Small intestine (tissue), 7 donors: ENCODE data around the gene OGFOD2. TPM values are rescaled to one million over a fixed set of nuclear protein-coding genes. Genes with fewer than 3 reads are reported as not detected.
"Not testable (repeated sequence)": the region's sequence is repeated elsewhere in the genome, so short reads cannot be mapped to it uniquely, and the experiment has no call there.

Source experiments
- DNase-seq, 2 donors: peaks; one replicate each; pipeline versions ENCODE4 v3.0.0 to v3.0.0-alpha.2; 2013
- FAIRE-seq: peaks from 2 replicates; lab custom pipeline; 2012; peaks lifted over from hg19 to GRCh38; lab: Jason Lieb, UNC
- H3K27ac ChIP-seq, 3 donors: one replicate each; pipeline ENCODE4 v1.5.1; 2013; ENCODE audit warnings: low read length in 2 of 3, mild to moderate bottlenecking in 2 of 3, control low read depth in 1 of 3, inconsistent platforms in 1 of 3, low read depth in 1 of 3, moderate library complexity in 1 of 3
- H3K27me3 ChIP-seq, 3 donors: one replicate each; pipeline ENCODE4 v1.6.1; 2013; ENCODE audit warnings: low read length in 3 of 3, inconsistent platforms in 1 of 3; ENCODE audit not compliant: control insufficient read depth in 3 of 3, insufficient read depth in 3 of 3
- H3K36me3 ChIP-seq, 3 donors: one replicate each; pipeline ENCODE4 v1.6.1; 2013; ENCODE audit warnings: low read length in 3 of 3, inconsistent platforms in 1 of 3, low read depth in 1 of 3, mild to moderate bottlenecking in 1 of 3, moderate library complexity in 1 of 3; ENCODE audit not compliant: control insufficient read depth in 3 of 3, insufficient read depth in 2 of 3
- H3K4me1 ChIP-seq, 3 donors: one replicate each; pipeline ENCODE4 v1.6.1; 2013; ENCODE audit warnings: low read length in 2 of 3, inconsistent platforms in 1 of 3, low read depth in 1 of 3, mild to moderate bottlenecking in 1 of 3, moderate library complexity in 1 of 3; ENCODE audit not compliant: control insufficient read depth in 3 of 3, insufficient read depth in 2 of 3
- H3K4me3 ChIP-seq, 3 donors: one replicate each; pipeline ENCODE4 v1.5.1; 2013; ENCODE audit warnings: low read length in 3 of 3, control low read depth in 1 of 3, inconsistent platforms in 1 of 3, low read depth in 1 of 3, mild to moderate bottlenecking in 1 of 3, moderate library complexity in 1 of 3
- H3K9me3 ChIP-seq, 2 donors: one replicate each; pipeline ENCODE4 v1.6.1; 2013; ENCODE audit warnings: low read depth in 1 of 2, low read length in 1 of 2; ENCODE audit not compliant: control insufficient read depth in 2 of 2, insufficient read depth in 1 of 2
- WGBS, 3 donors: extraction: QIAGEN DNeasy Blood & Tissue Kit; methylation state at CpG; one replicate each; pipeline ENCODE4 v1.1.7; 2013; 5-methylcytosine and 5-hydroxymethylcytosine counted together
- polyA plus RNA-seq, 4 donors: library from polyadenylated mRNA; stranded (reverse) in 3 of 4; unstranded in 1 of 4; fragments of 200-250 nt in 3 of 4; fragments of 120-200 nt in 1 of 4; gene quantifications; one replicate each; pipeline versions ENCODE4 v1.2.1 to v1.2.3, GENCODE V29; 2013
- donor health status: healthy with polysubstance abuse.
- donor health status: control.
- donor health status: control.
- donor health status: Bipolar disorder and iron deficiency.
- donor health status: healthy.

Gene OGFOD2
- polyA plus RNA-seq, 4 donors, result 25.0 to 30.3 (median 27.4) TPM

GRCh38 chr12:122935318-122935717 lies 39.7 kb upstream of the OGFOD2 start:
- Histone ChIP-seq H3K27me3 (no peaks in the 10 kb centered on the region), H3K9me3 (no peaks in the 10 kb centered on the region), H3K27ac (no peak overlapping the region), H3K4me3 (no peak overlapping the region), H3K36me3 (peaks cover 0 to 19% (median 0%) of the 10 kb centered on the region in 3 donors), H3K4me1 (no peaks in the 10 kb centered on the region)
- 94 to 98% (median 97%) methylated on average over 7 to 8 of the region's 8 CpGs for WGBS, 3 donors
- no peak for FAIRE-seq
- no peak for DNase-seq

DNA sequence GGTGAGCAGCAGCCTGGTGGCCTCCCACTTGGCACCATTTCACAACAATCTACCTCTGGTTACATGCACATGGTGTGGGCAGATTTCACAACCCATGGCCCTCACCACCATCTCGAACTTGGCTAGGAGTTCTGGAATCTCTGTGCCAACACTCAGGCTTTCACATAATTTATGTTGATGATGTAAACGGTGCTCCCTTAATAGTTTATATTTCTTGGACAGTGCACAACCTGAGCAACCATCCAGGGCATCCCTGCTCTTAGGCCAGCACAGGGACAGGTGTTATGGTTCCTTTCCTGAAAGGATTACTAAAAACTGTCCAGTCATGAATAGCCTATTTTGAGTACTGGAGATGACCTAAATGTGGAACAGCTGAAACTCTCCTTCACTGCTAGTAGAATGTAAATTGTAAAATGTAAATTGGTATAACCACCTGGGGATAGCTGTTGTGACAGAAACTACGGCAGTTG lies 37.4 kb upstream of the OGFOD2 start:
- H3K27me3 ChIP-seq, result no peaks in the 10 kb centered on the region
- peaks cover 0 to 13% (median 0%) of the 10 kb centered on the region in 3 donors for H3K36me3 ChIP-seq
- no peak for DNase-seq
- WGBS, 3 donors, result 85 to 91% (median 85%) methylated on average over 3 of the region's 3 CpGs
- FAIRE-seq, result no peak
- H3K9me3 ChIP-seq, result no peaks in the 10 kb centered on the region
- H3K4me1 ChIP-seq, result no peaks in the 10 kb centered on the region
- H3K4me3 ChIP-seq, result no peak overlapping the region
- H3K27ac ChIP-seq, result peak overlapping the region in 1 of 3 donors; percentile 50

- FAIRE-seq (no peak), DNase-seq (peak; percentile 38 to 47)
- no peaks in the 10 kb centered on the region for H3K27me3 ChIP-seq
- peaks cover 0 to 13% (median 0%) of the 10 kb centered on the region in 3 donors for H3K36me3 ChIP-seq
- no peaks in the 10 kb centered on the region for H3K9me3 ChIP-seq
- no peak overlapping the region for H3K27ac ChIP-seq
- H3K4me3 ChIP-seq, result no peak overlapping the region
- no peaks in the 10 kb centered on the region for H3K4me1 ChIP-seq
- WGBS, 3 donors, result 50 to 78% (median 61%) methylated on average over 4 of the region's 4 CpGs
Observed at GRCh38 chr12:122939125-122939524, 35.9 kb upstream of the OGFOD2 start.

- not testable (repeated sequence) for DNase-seq, H3K27ac ChIP-seq, H3K27me3 ChIP-seq, H3K4me3 ChIP-seq, H3K9me3 ChIP-seq, H3K36me3 ChIP-seq, FAIRE-seq, H3K4me1 ChIP-seq
- 71 to 83% (median 78%) methylated on average over 5 of the region's 5 CpGs for WGBS, 3 donors
Observed at GRCh38 chr12:122941351-122941750, 33.7 kb upstream of the OGFOD2 start.

DNA sequence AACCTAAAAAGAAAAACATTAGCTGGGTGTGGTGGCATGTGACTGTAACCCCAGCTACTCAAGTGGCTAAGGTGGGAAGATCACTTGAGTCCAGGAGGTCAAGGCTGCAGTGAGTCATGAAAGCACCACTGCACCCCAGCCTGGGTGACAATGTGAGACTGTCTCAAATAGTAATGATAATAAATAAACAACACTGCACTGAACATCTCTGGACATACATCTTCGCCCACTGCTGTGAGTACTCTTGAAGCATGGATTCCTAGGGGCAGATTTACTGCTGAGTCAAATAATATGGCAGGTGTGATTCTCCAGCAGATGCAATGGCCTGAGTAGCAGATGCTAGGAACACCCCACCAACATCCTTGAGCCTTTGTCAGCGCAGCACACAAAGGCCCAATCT lies 32.4 kb upstream of the OGFOD2 start:
- Histone ChIP-seq H3K9me3 (no peaks in the 10 kb centered on the region), H3K36me3 (peaks cover 0 to 7% (median 0%) of the 10 kb centered on the region in 3 donors), H3K27ac (peak overlapping the region in 2 of 3 donors; percentile 4 to 17), H3K27me3 (no peaks in the 10 kb centered on the region), H3K4me1 (peaks cover 3 to 13% (median 7%) of the 10 kb centered on the region in 3 donors), H3K4me3 (no peak overlapping the region)
- WGBS, 3 donors, result 89 to 94% (median 93%) methylated on average over 2 of the region's 2 CpGs
- DNase-seq (peak; percentile 51 to 74), FAIRE-seq (no peak)

- Histone ChIP-seq H3K4me1 (peaks cover 3 to 13% (median 8%) of the 10 kb centered on the region in 3 donors), H3K4me3 (no peak overlapping the region), H3K36me3 (peaks cover 0 to 7% (median 0%) of the 10 kb centered on the region in 3 donors), H3K27me3 (no peaks in the 10 kb centered on the region), H3K9me3 (no peaks in the 10 kb centered on the region), H3K27ac (peak overlapping the region in 2 of 3 donors; percentile 4 to 17)
- no peak for FAIRE-seq
- 68 to 86% (median 75%) methylated on average over 13 of the region's 13 CpGs for WGBS, 3 donors
- no peak for DNase-seq
Observed at GRCh38 chr12:122943196-122943595, 31.8 kb upstream of the OGFOD2 start.

DNA sequence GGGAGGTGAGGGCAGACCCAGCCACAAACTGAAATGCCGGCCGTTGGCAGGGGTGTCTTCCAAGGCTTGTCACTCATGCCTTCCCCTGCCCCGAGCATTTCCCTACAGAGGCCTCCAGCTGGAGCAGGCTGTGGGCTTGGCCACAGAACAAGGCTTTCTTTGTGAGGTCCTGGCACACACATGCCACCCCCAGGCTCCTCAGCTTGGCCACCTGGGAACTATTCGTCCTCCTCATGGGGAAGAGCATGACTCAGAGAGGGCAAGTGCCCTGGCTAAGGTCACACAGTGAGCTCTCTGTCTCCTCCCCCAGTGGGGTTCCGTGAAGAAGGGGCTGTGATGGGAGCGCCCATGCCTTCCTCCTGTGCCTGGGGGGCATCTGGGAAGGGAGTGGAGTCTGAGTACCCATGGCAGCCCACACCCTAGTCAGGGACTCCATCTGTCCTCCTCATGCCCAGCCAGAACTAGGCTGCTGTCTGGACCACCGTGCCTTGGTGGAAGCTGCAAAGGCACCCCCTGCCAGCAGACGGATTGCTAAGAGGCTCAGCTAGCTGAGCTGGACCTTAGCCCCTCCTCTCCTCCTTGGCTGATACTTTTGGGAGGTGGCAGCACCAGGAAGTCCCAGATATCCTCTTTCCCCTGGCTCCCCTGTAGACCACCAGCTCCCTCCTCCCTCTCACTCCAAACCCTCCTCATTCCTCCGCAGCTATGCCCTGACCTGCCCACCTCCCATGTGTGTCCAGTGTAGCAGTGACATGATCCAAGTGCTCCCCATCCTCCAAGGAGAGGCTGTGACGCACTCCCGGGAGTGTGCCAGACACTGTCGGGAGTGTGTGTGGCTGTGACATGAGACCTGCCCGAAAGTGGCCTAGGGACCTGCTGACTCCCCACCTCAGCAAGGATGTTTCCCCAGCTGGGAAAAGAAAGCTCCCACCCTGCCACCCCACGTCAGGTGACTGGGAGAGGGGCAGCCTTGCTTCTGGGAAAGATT lies 30.1 kb upstream of the OGFOD2 start:
- Histone ChIP-seq H3K27ac (peak overlapping the region in 1 of 3 donors; percentile 38), H3K27me3 (no peaks in the 10 kb centered on the region), H3K9me3 (no peaks in the 10 kb centered on the region), H3K4me3 (no peak overlapping the region), H3K4me1 (peaks cover 3 to 14% (median 8%) of the 10 kb centered on the region in 3 donors), H3K36me3 (peaks cover 0 to 16% (median 0%) of the 10 kb centered on the region in 3 donors)
- FAIRE-seq, result no peak
- DNase-seq, result peak in 1 of 2 donors; percentile 44
- WGBS, 3 donors, result 47 to 63% (median 50%) methylated on average over 14 of the region's 14 CpGs

GRCh38 chr12:122946690-122947341 lies 28.2 kb upstream of the OGFOD2 start:
- Histone ChIP-seq H3K4me1 (peaks cover 3 to 24% (median 8%) of the 10 kb centered on the region in 3 donors), H3K27ac (peak overlapping the region; percentile 28 to 56 (median 50)), H3K36me3 (peaks cover 0 to 22% (median 0%) of the 10 kb centered on the region in 3 donors), H3K27me3 (no peaks in the 10 kb centered on the region), H3K4me3 (no peak overlapping the region), H3K9me3 (no peaks in the 10 kb centered on the region)
- DNase-seq (peak; percentile 81), FAIRE-seq (no peak)
- 53 to 59% (median 54%) methylated on average over 10 of the region's 10 CpGs for WGBS, 3 donors
